Astrocyte (in vitro differentiated cells and primary cell): ENCODE measurements around the gene MOXD1.
"Not testable (repeated sequence)": the region's sequence is repeated elsewhere in the genome, so short reads cannot be mapped to it uniquely, and the experiment has no call there.

ENCODE experiments used
- CTCF ChIP-seq: IDR thresholded peaks from 2 replicates; pipeline ENCODE4 v1.5.1; 2011; ENCODE audit warnings: low read depth, mild to moderate bottlenecking, inconsistent platforms, low read length, moderate library complexity; ENCODE audit not compliant: insufficient read depth
- EZH2 ChIP-seq: IDR thresholded peaks from 2 replicates; pipeline ENCODE4 v1.6.1; 2012; ENCODE audit warnings: mild to moderate bottlenecking, low read length, inconsistent platforms; ENCODE audit not compliant: insufficient read depth

- not testable (repeated sequence) for TF ChIP-seq CTCF, EZH2
Observed at GRCh38 chr6:132268666-132269065, 132.6 kb downstream of the MOXD1 start.
